Kidney capillary endothelial cell (primary cell): Measurements from ENCODE around the gene USP9X.
"Not testable (repeated sequence)": the region's sequence is repeated elsewhere in the genome, so short reads cannot be mapped to it uniquely, and the experiment has no call there.

Source experiments
- DNase-seq: peaks from one replicate; pipeline ENCODE4 v3.0.0-alpha.2; 2018; ENCODE audit warnings: low spot score

USP9X gene

DNA sequence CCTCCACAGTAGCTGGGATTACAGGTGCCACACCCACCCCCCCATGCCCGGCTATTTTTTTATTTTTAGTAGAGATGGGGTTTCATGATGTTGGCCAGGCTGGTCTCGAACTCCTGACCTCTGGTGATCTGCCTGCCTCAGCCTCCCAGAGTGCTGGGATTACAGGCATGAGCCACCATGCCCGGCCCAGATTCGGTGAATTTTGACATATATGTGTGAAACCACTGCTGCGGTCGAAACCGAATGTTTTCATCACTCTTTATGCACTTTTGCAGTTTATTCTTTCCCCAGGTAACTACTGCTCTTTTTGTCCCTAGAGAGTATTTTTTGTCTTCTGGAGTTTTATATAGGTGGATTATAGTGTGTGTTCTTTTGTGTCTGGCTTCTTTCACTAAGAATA is 101.7 kb downstream of the USP9X start:
- not testable (repeated sequence) for DNase-seq

DNA sequence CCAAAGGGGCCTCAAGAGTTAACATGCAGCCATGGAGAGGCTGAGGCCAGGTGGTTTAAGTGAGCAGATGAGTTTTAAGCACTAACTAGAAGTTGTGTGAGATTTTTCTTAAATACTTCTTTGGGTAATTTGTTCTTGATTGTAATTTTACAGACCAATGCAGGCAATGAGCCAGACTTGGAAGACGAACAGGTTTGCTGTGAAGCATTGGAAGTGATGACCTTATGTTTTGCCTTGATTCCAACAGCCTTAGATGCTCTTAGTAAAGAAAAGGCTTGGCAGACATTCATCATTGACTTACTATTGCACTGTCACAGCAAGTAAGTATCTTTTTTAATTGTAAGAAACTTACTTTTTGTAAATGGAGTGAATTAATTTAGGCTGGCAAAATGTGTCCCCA is 103.9 kb downstream of the USP9X start:
- DNase-seq = no peak

DNA sequence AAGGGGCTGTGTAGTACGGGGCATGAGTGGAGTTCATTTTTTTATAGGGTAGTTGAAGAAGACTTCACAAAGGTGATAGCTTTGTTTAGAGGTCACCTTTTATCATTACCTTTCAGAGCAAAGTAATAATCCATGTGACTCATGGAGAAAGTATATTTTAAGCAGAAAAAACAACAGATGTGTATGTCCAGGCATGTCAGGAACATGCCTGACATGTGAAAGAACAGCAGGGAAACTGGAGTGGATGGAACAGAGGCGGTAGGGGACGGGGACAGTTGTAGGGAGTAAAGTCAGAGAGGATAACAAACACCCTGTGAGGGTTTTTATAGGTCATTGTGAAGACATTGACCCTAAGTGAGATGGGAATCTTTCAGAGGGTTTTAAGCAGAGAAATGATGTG is 107.6 kb downstream of the USP9X start:
- DNase-seq = no peak

DNA sequence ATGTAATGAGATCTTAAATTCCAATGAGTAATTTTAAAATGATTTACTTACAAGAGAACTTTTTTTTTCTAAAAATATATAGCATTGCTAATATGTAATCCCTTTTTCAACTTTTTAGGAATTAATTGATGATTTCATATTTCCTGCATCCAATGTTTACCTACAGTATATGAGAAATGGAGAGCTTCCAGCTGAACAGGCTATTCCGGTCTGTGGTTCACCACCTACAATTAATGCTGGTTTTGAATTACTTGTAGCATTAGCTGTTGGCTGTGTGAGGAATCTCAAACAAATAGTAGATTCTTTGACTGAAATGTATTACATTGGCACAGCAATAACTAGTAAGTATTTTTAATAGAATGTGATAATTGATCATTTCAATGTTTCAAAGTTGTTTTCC is 113.2 kb downstream of the USP9X start:
- no peak for DNase-seq

DNA sequence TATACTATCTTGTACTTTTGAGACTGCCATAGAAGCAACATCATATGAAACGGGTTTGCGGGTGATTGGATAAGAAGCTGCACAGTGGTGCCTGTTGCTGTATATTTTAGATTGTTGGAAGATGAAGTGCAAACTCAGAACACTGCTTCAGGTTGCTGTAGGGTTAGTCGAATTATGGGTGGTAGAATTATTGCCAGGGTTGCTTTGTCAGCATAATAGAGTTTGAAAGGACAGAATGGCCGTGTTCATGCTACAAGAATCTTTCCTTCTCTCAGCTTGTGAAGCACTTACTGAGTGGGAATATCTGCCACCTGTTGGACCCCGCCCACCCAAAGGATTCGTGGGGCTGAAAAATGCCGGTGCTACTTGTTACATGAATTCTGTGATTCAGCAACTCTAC is 115.5 kb downstream of the USP9X start:
- no peak for DNase-seq

DNA sequence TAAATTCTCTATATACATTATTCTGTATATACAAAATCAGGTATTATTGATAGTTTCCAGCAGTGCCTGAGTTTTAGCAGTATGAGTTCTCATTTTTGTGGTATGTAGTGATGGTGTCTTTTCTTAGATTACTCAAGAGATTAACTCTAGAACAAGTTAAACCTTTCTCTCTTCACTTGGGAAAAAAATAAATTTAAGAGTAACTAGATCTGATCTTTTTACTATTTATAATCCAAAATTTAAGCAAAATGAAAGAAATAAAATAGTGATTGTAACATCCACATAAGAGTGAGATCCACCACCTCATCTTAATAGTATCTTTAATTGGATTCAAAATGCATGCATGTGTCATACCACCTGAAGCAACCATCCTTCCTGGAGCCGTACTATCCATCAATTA is 124.6 kb downstream of the USP9X start:
- no peak for DNase-seq

DNA sequence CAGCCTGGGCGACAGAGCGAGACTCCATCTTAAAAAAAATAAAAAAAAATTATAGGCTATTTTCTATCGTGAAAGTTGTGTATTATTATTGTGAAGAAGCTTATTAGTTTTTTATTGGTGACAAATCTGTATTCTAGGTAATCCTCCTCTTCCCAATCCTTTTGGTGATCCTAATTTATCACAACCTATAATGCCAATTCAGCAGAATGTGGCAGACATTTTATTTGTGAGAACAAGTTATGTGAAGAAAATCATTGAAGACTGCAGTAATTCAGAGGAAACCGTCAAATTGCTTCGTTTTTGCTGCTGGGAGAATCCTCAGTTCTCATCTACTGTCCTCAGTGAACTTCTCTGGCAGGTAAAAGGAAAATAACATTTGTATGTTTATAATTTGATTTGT is 139.4 kb downstream of the USP9X start:
- DNase-seq = no peak

DNA sequence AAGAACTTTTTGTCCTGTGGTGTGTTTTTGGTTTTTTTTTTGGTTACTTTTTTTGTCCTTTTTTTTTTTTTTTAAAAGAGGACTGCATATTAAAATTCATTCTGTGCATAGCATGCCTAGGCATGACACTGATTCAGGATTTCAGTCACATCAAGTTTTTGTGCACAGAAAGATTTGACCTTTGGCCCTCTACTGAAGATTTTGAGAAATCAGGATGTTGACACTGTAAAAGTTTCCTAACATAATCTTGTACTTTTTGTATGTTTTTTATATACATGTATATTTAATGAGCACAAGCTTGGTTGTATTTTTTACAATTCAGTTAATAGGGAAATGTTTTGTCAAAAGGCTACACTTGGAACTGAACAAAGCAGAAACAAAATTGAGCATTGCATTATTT is 148.7 kb downstream of the USP9X start:
- no peak for DNase-seq

DNA sequence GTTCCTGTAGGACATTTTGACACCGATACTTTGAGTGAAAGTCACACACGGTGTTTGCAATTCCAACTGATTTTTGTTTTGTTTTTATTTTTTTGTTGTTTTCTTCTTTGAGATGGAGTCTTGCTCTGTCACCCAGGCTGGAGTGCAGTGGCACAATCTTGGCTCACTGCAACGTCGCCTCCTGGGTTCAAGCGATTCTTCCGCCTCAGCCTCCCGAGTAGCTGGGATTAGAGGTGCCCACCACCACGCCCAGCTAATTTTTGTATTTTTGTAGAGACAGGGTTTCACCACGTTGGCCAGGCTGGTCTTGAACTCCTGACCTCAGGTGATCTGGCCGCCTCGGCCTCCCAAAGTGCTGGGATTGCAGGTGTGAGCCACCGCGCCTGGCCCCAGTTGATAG is 149.2 kb downstream of the USP9X start:
- not testable (repeated sequence) for DNase-seq

DNA sequence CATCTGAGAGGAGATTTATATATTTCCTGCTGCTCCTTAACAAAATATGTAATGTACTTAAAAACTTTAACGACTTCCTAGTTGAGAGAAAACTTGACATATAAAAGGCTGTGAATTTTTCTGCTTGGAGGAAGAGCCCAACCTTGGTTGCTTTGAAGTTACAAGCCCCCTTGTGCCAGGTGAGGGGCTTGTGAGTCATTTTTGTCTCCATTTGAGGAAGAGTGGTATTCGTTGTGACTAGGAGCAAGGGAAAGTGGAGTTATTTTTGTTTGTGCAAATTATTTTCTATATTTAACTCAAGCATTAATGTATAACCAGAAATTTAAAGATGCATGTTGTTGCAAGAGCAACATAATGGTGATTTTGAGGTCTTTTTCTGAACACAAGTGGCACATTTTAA is 149.7 kb downstream of the USP9X start:
- no peak for DNase-seq

DNA sequence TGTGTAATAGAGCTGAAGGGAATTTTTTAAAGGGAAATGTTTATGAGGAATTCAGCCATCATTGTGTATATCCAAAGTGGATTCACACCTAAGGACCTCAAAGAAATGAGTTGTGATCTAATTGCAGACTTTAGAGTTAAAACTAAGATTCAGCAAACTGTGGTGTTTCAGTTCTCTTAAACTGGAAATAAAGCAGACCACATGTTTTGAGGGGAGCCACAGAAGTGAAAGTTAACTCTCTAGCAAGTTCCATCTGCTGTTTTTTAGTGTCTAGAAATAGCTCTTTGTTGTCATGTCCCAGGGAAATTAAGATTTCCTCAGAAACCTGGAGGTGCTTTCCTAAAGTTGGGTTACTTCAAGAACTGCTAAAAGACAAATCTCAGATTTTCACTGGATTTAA is 151.4 kb downstream of the USP9X start:
- no peak for DNase-seq

DNA sequence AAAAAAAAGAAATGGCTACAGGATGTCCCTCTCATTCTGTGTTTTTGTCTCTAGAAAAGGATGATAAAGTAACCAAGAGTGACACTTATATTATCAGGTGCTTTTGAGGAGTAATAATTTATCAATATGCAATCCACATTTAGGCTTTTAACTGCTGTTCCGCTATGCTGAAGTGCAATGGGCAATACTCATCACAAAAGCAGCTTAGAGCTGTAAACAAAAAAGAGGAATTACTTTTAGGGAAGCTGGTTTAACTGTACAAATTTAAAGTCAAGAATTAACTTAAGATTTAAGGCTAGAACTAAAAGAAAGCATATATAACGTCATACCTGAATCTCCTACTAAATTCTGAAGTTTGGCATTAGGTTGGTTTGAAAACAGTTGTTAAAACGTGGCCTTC is 155.3 kb downstream of the USP9X start:
- no peak for DNase-seq

DNA sequence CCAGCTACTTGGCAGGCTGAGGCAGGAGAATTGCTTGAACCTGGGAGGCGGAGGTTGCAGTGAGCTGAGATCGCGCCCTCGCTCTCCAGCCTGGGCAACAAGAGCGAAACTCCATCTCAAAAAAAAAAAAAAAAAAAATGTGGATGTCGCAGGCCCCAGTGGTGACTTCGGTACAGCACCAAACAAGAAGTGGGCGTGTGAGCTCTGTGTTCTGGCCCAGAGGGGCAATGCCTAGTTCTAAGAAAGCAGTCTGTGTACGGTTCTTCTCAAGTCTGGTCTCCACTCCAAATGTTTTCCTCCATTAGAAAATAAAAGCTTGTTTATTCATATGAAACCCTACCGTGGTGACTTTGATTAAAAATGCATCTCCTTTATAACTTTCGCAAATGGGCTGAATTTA is 156.7 kb downstream of the USP9X start:
- no peak for DNase-seq

DNA sequence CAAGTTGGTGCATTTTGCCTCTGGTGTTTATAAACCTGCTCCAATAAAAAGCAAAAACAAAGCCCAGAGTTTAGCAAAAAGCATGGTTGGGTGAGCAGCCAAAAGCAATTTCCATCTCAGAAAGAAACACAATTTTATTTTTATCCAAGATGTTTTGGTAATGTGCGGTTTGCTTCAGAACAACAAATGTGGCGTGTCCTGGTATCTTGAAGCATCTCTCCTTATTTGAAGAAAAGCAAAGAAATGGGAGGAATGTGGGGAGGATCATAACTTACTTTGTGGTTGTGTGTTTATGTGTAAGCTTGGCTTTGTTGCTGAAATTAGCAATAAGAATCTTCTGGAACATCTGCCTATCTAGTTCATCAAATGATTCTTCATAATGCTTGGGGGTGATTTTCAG is 160.4 kb downstream of the USP9X start:
- DNase-seq = no peak

DNA sequence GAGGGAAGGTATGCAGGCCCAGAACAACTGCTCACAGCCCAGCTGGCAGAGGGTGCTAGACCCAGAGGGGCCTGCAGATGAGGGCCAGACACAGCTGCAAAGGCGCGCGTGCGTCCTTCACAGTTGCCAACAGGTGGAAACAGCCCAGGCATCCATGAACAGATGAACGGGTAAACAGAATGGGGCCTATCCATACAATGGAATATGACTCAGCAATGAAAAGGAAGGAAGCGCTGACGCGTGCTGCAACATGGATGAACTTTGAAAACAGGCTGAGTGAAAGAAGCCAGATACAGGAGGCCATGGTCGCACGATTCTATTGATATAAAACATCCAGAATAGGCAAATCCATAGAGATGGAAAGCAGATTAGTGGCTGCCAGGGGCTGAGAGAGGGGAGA is 165.6 kb downstream of the USP9X start:
- DNase-seq = no peak

DNA sequence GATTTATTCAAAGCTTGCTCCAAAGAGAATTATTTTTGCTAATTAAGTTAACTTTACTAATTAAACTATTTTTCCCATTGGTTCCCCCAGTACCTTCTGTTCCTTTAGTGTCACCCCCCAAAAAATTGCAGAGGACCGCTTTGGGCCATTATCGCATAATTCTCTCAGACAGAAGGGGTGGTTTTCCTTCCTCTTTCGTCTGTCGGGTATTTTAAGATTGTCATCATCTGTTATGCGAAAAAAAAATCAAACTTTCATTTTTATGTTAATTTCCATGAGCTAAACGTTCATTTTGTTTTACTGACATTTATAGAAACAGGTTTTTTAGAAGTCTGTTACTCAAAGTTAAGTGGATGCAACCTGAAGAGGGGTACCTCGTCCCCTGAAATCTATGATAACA is 172.6 kb downstream of the USP9X start:
- DNase-seq = no peak

DNA sequence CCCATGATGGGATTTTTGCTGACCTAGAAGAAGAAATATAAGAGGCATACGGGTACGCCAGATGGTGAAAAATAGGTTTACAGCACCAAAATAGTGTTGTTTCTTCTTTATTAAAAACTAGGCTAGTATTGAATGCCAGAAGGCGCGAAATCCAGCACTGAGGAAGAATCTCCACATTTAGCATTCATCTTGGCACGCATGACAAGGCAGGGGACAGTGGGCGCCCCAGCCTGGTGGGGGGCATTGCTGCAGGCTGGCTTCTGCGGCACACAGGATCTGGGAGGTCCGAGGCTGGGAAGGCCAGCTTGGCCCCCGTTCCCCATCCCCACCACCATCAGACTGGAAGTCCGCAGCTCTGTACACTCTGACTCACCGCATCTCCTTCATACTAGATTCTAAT is 173.0 kb downstream of the USP9X start:
- DNase-seq = no peak

DNA sequence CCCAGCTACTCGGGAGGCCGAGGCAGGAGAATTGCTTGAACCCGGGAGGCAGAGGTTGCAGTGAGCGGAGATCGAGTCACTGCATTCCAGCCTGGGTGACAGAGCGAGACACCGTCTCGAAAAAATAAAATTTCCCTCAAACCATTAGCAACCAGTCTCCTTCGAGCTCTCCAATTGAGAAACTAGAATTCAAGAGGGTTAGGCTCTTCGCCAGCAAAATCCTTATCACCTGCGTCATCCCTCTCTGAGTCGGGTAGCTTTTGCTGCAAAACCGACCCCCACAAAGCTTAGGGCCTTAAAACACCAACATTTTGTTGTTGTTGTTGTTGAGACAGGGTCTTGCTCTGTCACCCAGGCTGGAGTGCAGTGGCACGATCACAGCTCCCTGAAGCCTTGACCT is 173.6 kb downstream of the USP9X start:
- DNase-seq = no peak

DNA sequence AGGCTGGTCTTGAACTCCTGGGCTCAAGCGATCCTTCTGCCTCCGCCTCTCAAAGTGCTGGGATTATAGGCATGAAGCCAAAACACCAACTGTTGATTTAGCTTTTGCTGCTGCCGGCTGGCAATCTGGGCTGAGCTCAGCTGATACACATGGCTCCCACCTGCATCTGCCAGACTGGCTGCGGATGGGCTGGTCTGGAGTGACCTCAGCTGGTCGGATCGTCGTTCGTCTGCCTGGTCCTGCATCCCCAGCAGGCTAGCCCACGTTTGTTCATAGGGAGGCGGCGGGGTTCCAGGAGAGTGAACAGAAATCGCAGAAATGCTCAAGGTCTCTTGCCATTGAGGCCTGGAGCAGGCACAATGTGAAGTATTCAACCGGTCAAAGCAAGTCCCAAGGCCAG is 174.3 kb downstream of the USP9X start:
- DNase-seq = no peak

DNA sequence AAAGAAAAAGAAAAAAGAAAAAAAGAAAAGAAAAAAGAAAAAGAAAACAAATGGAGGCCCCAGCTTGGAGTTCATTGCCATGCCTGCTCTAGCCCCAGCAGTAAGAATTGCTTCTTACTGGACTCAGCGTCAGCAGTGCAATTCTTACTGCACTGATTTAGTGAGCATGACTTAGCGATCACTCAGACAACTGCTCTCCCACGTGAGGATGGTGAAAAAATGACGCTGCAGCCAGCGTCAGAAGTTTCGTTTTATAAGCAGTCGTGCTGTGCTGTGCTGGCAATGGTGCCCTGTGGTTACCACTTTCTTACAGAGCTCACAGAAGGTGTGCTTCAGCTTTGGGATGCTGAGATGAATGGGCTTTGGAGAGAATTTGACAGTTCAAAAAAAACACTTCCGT is 180.4 kb downstream of the USP9X start:
- DNase-seq = no peak

DNA sequence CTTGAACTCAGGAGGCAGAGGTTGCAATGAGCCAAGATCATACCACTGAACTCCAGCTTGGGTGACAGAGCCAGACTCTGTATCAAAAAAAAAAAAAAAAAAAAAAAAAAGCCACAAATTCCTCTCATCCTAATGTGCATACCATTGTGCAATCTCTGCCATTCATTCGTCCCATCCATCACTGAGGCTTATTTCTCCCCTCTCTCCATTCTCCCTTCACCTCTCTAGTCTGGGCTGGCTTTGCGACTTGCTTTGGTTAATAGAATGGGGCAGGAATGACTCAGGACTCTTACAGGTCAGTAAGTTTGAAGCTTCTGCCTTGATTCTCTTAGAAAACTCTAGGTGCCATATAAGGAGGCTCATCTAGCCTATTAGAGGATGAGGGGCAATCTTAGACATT is 188.4 kb downstream of the USP9X start:
- DNase-seq = no peak

DNA sequence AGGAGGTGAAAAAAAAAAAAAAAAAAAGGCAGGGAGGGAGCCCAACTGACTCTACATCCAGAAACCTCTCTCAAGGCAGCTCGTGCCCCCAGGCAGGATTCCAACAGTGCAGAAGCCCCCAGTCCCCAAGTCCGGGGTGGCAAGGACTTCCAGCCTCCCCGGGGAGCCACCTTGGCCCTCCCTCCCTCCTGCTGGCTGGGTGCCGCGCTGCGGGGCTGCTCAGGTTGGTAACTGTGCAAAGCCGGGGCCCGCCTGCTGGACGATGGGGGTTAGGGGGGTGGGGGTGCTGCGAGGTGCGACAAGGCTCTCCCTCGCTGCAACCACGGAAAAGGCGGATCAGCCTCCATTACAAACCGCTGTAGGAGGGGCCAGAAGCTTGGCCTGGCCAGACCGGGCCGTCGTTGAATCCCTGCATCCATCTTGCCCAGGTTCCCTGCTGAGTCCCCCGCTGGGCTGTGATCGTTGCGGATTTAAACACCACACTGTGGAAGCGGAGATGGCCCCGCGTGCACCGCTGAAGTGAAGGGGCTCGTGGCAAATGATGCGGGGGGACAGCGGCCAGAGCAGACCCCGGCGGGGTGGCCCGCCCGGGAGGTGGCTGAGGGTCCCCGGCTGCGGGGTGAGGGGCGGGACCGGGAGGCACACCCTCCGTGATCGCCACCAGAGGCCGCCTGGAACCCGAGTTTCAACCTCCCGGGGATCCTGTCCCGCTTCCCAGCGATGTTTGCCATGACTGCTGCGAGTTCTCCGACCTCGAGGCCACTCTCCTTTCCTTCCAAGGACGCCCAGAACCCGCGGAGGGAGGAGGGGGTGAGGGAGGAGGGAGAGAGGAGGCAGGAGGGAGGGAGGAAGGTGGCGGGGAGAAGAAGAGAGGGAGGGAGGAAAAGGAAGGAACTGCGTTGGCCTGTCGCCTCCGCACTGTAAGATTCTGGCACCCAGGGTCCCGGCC is 190.7 kb downstream of the USP9X start:
- peak; percentile 35 for DNase-seq

DNA sequence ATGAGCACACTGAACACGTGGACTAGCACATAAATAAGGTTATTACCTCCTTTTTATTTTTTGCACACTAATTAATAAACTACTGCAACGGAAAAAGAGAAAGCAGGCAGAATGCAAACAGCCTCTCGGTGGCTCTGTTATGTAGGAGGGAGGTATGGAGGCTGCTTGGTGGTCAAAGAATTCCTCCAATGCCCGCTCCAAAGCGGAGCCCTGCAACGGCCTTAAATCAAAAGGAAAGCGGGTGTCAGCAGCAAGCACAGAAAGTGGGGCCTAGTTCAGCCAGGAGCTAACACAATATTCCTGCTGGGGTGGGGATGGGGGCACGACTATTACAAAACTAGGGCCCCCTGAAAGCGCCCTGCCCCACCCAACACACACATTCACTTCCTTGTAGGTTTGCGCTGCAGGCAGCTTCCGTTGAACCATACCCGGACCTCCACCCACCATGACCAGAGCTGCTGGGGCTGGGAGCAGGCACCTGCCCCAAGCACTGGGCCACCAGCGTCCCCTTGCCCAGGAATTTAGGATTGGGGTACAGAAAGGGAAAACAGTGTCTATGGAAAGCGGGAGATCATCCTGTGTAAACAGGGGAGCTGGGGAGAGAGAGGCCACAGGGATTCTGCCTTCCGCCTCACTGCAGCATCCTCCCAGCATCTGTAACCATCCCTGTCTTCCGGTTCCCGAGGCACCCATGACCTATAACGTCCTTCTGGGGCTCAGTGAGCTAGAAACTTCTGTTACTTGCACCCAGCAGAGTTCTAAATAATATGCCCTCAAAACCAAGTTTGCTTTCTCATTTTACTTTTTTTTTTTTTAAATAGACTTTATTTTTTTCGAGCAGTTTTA is 191.6 kb downstream of the USP9X start:
- no peak for DNase-seq
